ENCODE results near the gene WT1.
"Not testable (repeated sequence)": the region's sequence is repeated elsewhere in the genome, so short reads cannot be mapped to it uniquely, and the experiment has no call there.

Gene WT1

GRCh38 chr11:32473282-32473909 is 38.1 kb upstream of the WT1 start:
- Histone ChIP-seq H3K4me1 (ENCODE audit: insufficient read depth, low read length, severe bottlenecking) (no peaks in the 10 kb centered on the region), H3K27ac (ENCODE audit: low read depth, low read length, poor library complexity, severe bottlenecking) (no peak overlapping the region), H3K9me3 (ENCODE audit: low read length) (no peaks in the 10 kb centered on the region), H3K9ac (ENCODE audit: low read length) (no peak overlapping the region), H3K4me3 (ENCODE audit: low read depth, low read length, poor library complexity, severe bottlenecking) (no peak overlapping the region), H4K20me1 (ENCODE audit: insufficient read depth, low read length) (no peaks in the 10 kb centered on the region), H3K79me2 (ENCODE audit: insufficient read depth, low read length) (no peaks in the 10 kb centered on the region), H3K4me2 (ENCODE audit: low read length) (no peak overlapping the region), H3K9me2 (ENCODE audit: low read depth, low read length) (no peaks in the 10 kb centered on the region), H2AFZ (ENCODE audit: low read length) (no peak overlapping the region), H3K27me3 (ENCODE audit: insufficient read depth, low read length) (no peaks in the 10 kb centered on the region), H3K36me3 (ENCODE audit: insufficient read depth, low read length) (no peaks in the 10 kb centered on the region), H3F3A (ENCODE audit: insufficient read depth, low read length) (no peaks in the 10 kb centered on the region)
- no peak for TF ChIP-seq EZH2 (IDR thresholded peaks at IDR 0.05; ENCODE audit: borderline replicate concordance, low read length)
- no peak for TF ChIP-seq CTCF (IDR thresholded peaks at IDR 0.05; ENCODE audit: low read length)

- H3K9ac ChIP-seq (ENCODE audit: low read length) = no peak overlapping the region
- H4K20me1 ChIP-seq (ENCODE audit: insufficient read depth, low read length) = no peaks in the 10 kb centered on the region
- no peaks in the 10 kb centered on the region for H3F3A ChIP-seq (ENCODE audit: insufficient read depth, low read length)
- H3K4me1 ChIP-seq (ENCODE audit: insufficient read depth, low read length, severe bottlenecking) = no peaks in the 10 kb centered on the region
- no peaks in the 10 kb centered on the region for H3K9me3 ChIP-seq (ENCODE audit: low read length)
- H3K27ac ChIP-seq (ENCODE audit: low read depth, low read length, poor library complexity, severe bottlenecking) = no peak overlapping the region
- no peak overlapping the region for H3K4me3 ChIP-seq (ENCODE audit: low read depth, low read length, poor library complexity, severe bottlenecking)
- no peak for TF ChIP-seq CTCF (IDR thresholded peaks at IDR 0.05; ENCODE audit: low read length)
- H3K27me3 ChIP-seq (ENCODE audit: insufficient read depth, low read length) = no peaks in the 10 kb centered on the region
- no peaks in the 10 kb centered on the region for H3K9me2 ChIP-seq (ENCODE audit: low read depth, low read length)
- no peaks in the 10 kb centered on the region for H3K36me3 ChIP-seq (ENCODE audit: insufficient read depth, low read length)
- H3K79me2 ChIP-seq (ENCODE audit: insufficient read depth, low read length) = no peaks in the 10 kb centered on the region
- H3K4me2 ChIP-seq (ENCODE audit: low read length) = no peak overlapping the region
- H2AFZ ChIP-seq (ENCODE audit: low read length) = no peak overlapping the region
These were observed 36.9 kb upstream of the WT1 start for GRCh38 chr11:32472226-32472625.

GRCh38 chr11:32471544-32471943 is 36.2 kb upstream of the WT1 start:
- H3K79me2 ChIP-seq (ENCODE audit: insufficient read depth, low read length); H3K9me3 ChIP-seq (ENCODE audit: low read length); H3K4me3 ChIP-seq (ENCODE audit: low read depth, low read length, poor library complexity, severe bottlenecking); H3K9me2 ChIP-seq (ENCODE audit: low read depth, low read length); H3K27me3 ChIP-seq (ENCODE audit: insufficient read depth, low read length); H3K4me1 ChIP-seq (ENCODE audit: insufficient read depth, low read length, severe bottlenecking); H3K36me3 ChIP-seq (ENCODE audit: insufficient read depth, low read length); H2AFZ ChIP-seq (ENCODE audit: low read length); H3F3A ChIP-seq (ENCODE audit: insufficient read depth, low read length); H4K20me1 ChIP-seq (ENCODE audit: insufficient read depth, low read length); H3K4me2 ChIP-seq (ENCODE audit: low read length); H3K27ac ChIP-seq (ENCODE audit: low read depth, low read length, poor library complexity, severe bottlenecking); H3K9ac ChIP-seq (ENCODE audit: low read length): not testable (repeated sequence)

- Histone ChIP-seq H3K27ac (ENCODE audit: low read depth, low read length, poor library complexity, severe bottlenecking) (no peak overlapping the region), H3K4me1 (ENCODE audit: insufficient read depth, low read length, severe bottlenecking) (no peaks in the 10 kb centered on the region), H2AFZ (ENCODE audit: low read length) (no peak overlapping the region), H3K79me2 (ENCODE audit: insufficient read depth, low read length) (no peaks in the 10 kb centered on the region), H4K20me1 (ENCODE audit: insufficient read depth, low read length) (no peaks in the 10 kb centered on the region), H3K9me3 (ENCODE audit: low read length) (no peaks in the 10 kb centered on the region), H3K36me3 (ENCODE audit: insufficient read depth, low read length) (no peaks in the 10 kb centered on the region), H3K4me2 (ENCODE audit: low read length) (no peak overlapping the region), H3F3A (ENCODE audit: insufficient read depth, low read length) (no peaks in the 10 kb centered on the region), H3K9me2 (ENCODE audit: low read depth, low read length) (no peaks in the 10 kb centered on the region), H3K9ac (ENCODE audit: low read length) (no peak overlapping the region), H3K27me3 (ENCODE audit: insufficient read depth, low read length) (no peaks in the 10 kb centered on the region), H3K4me3 (ENCODE audit: low read depth, low read length, poor library complexity, severe bottlenecking) (no peak overlapping the region)
- TF ChIP-seq CTCF (IDR thresholded peaks at IDR 0.05; ENCODE audit: low read length) = no peak
These were observed 34.5 kb upstream of the WT1 start for GRCh38 chr11:32469791-32470190.
